Right forelimb (tissue), 1 donor: ENCODE data around the gene SLC24A5.

Experiments used
- DNase-seq: peaks from one replicate; pipeline ENCODE4 v3.0.0-alpha.2; 2018

The SLC24A5 gene

GRCh38 chr15:48119277-48119676, 1.5 kb upstream of the SLC24A5 start:
- DNase-seq: no peak

DNA sequence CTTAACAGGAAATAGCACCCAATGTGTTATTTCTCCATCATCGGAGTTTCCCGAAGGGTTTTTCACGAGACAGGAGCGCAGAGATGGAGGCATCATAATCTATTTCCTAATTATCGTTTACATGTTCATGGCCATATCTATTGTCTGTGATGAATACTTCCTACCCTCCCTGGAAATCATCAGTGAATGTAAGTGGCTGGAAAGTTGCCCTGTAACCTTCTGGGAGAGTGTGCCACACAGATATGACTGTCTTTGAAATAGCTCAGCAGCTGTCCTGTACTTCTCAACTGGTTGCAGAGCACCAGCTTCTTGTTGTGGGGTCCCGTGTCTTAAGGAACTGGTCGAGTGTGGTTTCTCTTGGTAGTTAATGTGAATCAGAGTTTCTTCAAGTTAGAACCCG, 1.1 kb downstream of the SLC24A5 start:
- DNase-seq: no peak

DNA sequence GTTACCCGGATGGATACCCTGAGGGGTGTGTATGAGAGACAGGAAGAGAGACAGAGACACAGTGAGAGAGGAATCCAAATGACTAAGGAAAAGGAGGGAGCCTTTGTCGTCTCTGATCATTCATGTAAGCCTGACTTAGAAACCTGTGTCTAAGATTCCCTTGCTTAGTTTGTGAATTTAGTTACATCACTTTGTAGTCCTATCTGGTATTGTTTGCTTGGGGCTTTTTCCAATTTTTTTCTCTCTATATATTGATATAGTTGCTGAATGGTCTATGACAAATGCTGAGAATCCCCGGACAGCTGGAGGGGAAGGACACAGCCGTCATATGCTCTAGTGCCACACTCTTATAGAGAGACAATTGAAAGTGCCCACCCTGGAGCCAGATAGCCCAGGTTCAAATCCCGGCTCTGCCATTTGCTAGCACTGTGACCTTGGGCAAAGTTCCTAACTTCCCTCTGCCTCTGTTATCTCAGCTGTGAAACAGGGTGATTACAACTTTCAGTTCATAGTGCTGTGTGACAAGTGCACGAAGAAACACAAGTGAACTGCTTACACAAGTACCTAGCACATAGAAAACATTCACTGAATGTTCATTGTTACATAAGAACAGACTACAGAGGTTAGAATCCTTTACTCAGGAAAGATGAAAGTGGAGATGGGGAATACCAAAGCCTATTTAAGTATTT, 6.0 kb downstream of the SLC24A5 start:
- DNase-seq: no peak

DNA sequence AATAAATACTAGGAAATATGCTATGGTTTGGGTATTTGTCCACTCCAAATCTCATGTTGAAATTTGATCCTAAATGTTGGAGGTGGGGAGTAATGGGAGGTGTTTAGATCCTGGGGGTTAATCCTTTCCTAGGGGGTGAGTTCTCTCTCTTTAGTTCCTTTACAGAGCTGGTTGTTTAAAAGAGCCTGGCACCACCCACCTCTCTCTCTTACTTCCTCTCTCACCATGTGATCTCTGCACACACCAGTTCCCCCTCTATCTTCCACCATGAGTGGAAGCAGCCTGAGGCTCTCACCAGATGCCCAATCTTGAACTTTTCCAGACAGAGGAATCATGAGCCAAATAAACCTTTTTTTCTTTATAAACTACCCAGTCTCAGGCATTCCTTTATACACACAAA, 10.5 kb downstream of the SLC24A5 start:
- no peak for DNase-seq

DNA sequence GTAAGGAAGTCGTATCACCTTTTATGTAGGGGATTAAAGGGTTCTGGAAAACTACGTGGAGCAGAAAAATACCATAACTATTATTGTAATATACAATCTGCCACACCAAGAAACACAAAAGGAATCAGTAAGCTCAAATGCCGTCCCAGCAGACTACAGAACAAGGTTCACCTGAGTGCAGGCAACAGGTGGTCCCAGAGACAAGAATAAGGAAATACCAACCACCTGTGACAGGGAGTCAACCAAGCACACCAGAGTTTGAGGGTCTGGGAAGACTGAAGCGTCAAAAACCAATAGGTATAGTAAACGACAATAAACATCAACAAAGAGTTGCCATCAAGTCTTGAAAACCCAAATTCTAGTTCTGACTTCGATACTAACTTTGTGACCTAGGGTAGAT, 12.1 kb downstream of the SLC24A5 start:
- no peak for DNase-seq

- DNase-seq: no peak
Observed at GRCh38 chr15:48143856-48144255, 23.1 kb downstream of the SLC24A5 start.

GRCh38 chr15:48144889-48145288, 24.1 kb downstream of the SLC24A5 start:
- DNase-seq: no peak

- no peak for DNase-seq
Observed at GRCh38 chr15:48145923-48146322, 25.1 kb downstream of the SLC24A5 start.

GRCh38 chr15:48147358-48147757, 26.6 kb downstream of the SLC24A5 start:
- DNase-seq: no peak

- DNase-seq: no peak
Observed at GRCh38 chr15:48149858-48150257, 29.1 kb downstream of the SLC24A5 start.

GRCh38 chr15:48153526-48153925, 32.7 kb downstream of the SLC24A5 start:
- no peak for DNase-seq

GRCh38 chr15:48168616-48169015, 47.8 kb downstream of the SLC24A5 start:
- DNase-seq: no peak

DNA sequence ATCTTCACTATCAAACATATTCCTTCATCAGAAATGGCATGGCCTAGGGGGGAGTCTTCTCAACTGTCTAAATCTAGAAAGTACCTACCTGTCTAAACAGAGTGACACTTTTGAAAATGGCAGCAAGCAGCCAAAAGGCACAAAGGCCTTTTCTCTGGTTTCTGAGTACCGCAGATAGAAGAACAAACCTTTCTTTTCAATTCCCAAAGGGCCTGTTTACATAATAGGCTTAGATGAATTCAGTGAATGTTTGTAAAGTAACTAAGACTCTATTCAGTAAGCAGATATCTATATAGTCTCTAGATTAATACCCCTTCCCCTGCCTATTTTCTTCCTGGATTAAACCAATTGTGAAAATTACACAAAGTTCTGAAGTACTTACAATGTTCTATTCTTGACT, 50.2 kb downstream of the SLC24A5 start:
- no peak for DNase-seq

GRCh38 chr15:48175126-48175525, 54.3 kb downstream of the SLC24A5 start:
- DNase-seq: no peak

GRCh38 chr15:48176112-48176511, 55.3 kb downstream of the SLC24A5 start:
- no peak for DNase-seq

GRCh38 chr15:48176957-48177356, 56.2 kb downstream of the SLC24A5 start:
- no peak for DNase-seq

GRCh38 chr15:48177383-48177765, 56.6 kb downstream of the SLC24A5 start:
- no peak for DNase-seq

DNA sequence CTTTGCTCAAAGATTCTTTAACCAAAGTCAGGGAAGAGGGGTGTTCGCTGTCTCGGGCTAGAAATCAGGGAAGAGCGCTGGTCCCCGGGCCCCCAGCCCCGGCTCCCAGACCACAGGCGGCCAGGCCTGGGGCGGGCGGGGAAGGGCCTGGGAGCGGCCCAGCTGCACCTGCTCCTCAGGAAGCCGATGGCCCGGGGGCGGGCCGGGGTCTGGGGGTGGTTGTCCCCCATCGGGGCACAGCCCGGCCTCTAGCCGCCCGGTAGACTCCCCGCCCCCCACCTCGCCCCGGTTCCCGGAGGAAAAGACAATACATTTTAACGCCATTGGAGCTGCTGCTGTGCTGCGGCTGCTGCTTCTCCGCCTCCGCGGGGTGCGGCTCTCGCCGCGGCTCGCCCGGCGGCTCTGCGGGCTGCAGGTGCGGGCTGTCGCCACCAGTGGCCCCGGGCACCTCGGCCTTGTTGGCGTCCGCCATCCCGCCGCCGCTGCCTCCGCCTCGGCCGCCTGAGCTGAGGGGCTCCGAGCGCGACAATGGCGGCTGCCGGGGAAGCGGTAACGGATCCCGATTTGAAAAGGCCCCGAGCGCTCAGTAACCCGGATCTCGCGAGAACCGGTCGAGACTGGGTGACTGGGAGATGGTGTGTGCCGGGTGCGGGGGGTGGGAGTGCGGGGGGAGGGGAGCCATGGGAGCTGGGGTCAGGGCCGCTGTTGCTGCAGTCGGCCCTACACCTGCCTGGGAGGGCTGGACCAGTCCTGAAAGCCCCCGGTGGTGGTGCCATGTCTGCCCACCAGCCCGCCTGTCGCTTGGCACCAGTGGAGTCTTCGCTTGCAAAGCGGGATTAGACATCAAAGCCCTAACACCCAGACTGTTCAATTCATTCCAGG, 57.2 kb downstream of the SLC24A5 start, which contains the start of gene MYEF2:
MYEF2 (minus strand) TSS at position 530 of the 882 bp plus-strand sequence; CDS start at position 472, 58 bp downstream.
- peak; percentile 79 for DNase-seq

DNA sequence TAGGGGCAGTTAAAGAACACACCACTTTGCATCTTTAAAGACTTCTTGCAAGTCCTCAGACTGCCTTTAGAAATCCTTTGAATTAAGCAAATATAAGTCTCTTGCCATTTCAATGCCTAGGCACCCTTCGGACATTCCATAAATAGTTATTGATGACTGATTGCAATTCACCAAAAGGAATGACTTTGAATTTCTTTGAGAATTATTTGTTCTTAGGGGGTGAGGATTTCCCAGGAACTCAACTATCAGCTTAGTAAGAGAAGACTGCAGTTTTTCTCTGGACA, 57.8 kb downstream of the SLC24A5 start:
- DNase-seq: no peak

GRCh38 chr15:48182749-48183148, 62.0 kb downstream of the SLC24A5 start:
- DNase-seq: no peak

DNA sequence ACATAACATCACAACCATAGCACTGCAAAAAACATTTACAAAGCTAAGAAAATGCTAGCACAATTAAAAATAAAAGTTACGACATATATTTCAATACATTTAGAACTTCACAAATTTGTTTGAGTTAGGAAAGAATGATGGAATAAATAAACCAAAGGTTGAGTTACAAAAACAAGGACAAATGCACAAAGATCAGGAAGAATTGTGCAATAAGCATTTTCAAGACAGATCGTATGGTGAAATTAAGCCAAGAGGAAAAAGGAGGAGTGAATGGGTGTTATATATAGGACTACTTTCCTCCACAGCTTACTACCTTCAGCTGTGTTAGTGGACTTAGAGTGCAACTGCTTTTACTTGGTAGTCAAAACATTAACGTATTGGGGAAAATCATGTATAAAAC, 64.7 kb downstream of the SLC24A5 start:
- no peak for DNase-seq

DNA sequence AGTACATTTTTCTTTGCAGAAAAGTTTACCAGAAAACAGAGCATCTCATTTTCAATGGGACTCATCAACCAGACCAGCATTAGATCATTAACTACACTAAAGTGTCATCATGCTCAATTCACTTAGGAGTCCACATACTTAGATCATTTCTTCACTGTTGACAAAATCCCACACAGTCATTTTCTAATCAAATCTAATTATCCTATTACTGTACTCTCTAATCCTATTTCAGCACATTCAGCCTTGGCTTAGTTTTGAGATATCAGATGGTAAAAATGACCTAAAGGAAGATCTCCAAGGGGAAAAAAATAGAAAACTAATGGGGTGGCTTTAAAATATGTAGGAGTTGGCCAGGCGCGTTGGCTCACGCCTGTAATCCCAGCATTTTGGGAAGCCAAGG, 65.5 kb downstream of the SLC24A5 start:
- no peak for DNase-seq

DNA sequence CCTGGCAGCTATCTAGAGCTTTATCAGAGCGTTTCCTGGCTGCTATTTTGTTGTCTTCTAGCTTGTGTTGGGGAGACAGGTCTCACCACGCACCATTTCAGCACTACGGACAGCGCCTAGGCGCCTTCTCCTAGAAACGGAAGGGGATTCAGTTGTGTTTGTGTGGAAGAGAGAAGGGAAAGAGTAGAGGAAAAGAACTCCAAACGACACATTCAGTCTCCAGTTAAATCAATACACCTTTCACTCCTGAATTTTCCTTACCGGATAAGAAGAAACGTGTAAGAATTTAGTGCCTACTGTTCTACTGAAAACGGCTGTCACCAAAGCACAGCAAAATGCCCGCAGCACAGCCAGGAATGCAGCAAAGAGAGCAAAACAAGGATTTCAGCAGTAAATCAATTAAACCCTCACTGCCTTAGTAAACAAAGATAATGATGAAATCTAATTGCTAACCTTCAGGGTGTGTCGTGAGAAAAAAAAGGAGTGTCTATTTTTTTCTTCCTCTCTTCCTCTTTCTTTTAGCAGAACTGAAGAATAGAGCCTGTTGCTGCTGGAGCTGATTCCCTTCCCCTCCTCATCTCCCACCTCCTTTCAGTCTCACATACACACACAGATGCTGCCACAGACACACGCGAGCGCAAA, 70.3 kb downstream of the SLC24A5 start:
- DNase-seq: peak; percentile 89
